ENCODE measurements around the gene COX17. TPM values are rescaled to one million over a fixed set of nuclear protein-coding genes. Genes with fewer than 3 reads are reported as not detected.

COX17 gene
- total and polyA plus RNA-seq, 2 donors (not counting 3 experiments of a cell fraction or from before 2014, with no cell fraction given), result 19.8 to 37.6 TPM

GRCh38 chr3:119635719-119636118, 41.5 kb downstream of the COX17 start:
- peak overlapping the region; percentile 23 for H3K27ac ChIP-seq (ENCODE audit: insufficient read depth, low read depth, low read length)
- H3K9me1 ChIP-seq (replicated peaks; ENCODE audit: control insufficient read depth, extremely low read depth, insufficient read depth, low read length), result no peaks in the 10 kb centered on the region
- H3K9me3 ChIP-seq (replicated peaks; ENCODE audit: control insufficient read depth, insufficient read depth, low read length), result no peaks in the 10 kb centered on the region
- dilution Hi-C loops (cut with MboI; ENCODE audit: extremely low pct_ligation_motif_present, low sequenced_read_pairs) (no loop called here), intact Hi-C loops (cut with micrococcal nuclease) (loop anchor here (2.0 kb wide), 1 partner anchor 41 kb away; the partner anchor contains the start of gene COX17)
- FAIRE-seq (no peak), DNase-seq (ENCODE audit: low read depth, low spot score) (no peak)
- H3K4me2 ChIP-seq (ENCODE audit: insufficient read depth, low read length), result no peak overlapping the region
- H3K36me3 ChIP-seq (ENCODE audit: control insufficient read depth in 2 of 2, extremely low read depth in 1 of 2, insufficient read depth in 2 of 2, low read length in 2 of 2), result no peaks in the 10 kb centered on the region
- H2AFZ ChIP-seq (ENCODE audit: low read depth, low read length), result no peak overlapping the region
- no peaks in the 10 kb centered on the region for H3K27me3 ChIP-seq (ENCODE audit: control insufficient read depth in 2 of 2, insufficient read depth in 2 of 2, low read length in 2 of 2)
- H3K9ac ChIP-seq (replicated peaks; ENCODE audit: extremely low read depth, insufficient read depth, low read length), result no peak overlapping the region
- no peaks in the 10 kb centered on the region for H3K79me2 ChIP-seq (ENCODE audit: control insufficient read depth, insufficient read depth, low read length)
- H3K4me1 ChIP-seq (ENCODE audit: control insufficient read depth, extremely low read depth, insufficient read depth, low read length), result peaks cover 36% of the 10 kb centered on the region
- no peak overlapping the region for H3K4me3 ChIP-seq (replicated peaks in 1 of 3; ENCODE audit: insufficient read depth in 1 of 3, low read depth in 1 of 3, low read length in 3 of 3)
- POLR2A ChIA-PET, result no interaction called here
- TF ChIP-seq MYC (IDR thresholded peaks at IDR 0.05; ENCODE audit: low read depth, low read length), result no peak
- no peak for TF ChIP-seq MAX (IDR thresholded peaks at IDR 0.05; ENCODE audit: insufficient read depth, insufficient read length)
- TF ChIP-seq GATA2 (IDR thresholded peaks at IDR 0.05; ENCODE audit: insufficient read depth, insufficient read length, low read depth, low read length), result no peak
- TF ChIP-seq JUN (IDR thresholded peaks at IDR 0.05; ENCODE audit: borderline replicate concordance, insufficient read depth, insufficient read length, low read depth), result no peak
- no peak for TF ChIP-seq CTCF (IDR thresholded peaks at IDR 0.05; ENCODE audit: extremely low read depth in 1 of 2, insufficient read depth in 1 of 2, low read depth in 1 of 2, low read length in 2 of 2)
- no peak for TF ChIP-seq POLR2AphosphoS5 (IDR thresholded peaks at IDR 0.05; ENCODE audit: insufficient read depth, low read depth, low read length)
- no peak for TF ChIP-seq FOS (IDR thresholded peaks at IDR 0.05; ENCODE audit: borderline replicate concordance, insufficient read depth, low read length)
- no peak for TF ChIP-seq POLR2A (IDR thresholded peaks at IDR 0.05; ENCODE audit: low read depth, low read length)
- no peak for TF ChIP-seq EZH2 (IDR thresholded peaks at IDR 0.05; ENCODE audit: borderline replicate concordance, low read depth, low read length, severe bottlenecking)
- H4K20me1 ChIP-seq (replicated peaks; ENCODE audit: control insufficient read depth, extremely low read depth, insufficient read depth, low read length), result no peaks in the 10 kb centered on the region
- CTCF ChIA-PET, result interaction anchor here (1.1 to 1.9 kb wide), 3 partner anchors 9 to 46 kb away, joined by 3 to 5 read pairs (median 4); no protein-coding TSS in a partner anchor
- BruUV-seq (replicated peaks), result TSS peak; percentile 18
